ENCODE measurements around the gene FAM117A. TPM values are rescaled to one million over a fixed set of nuclear protein-coding genes. Genes with fewer than 3 reads are reported as not detected.

Gene FAM117A
- total RNA-seq, 2 donors from 2014 or later: 15.1 to 15.5 TPM

GRCh38 chr17:49741009-49741691 lies 22.8 kb downstream of the FAM117A start:
- TF ChIP-seq CTCF (IDR thresholded peaks at IDR 0.05): no peak
- Histone ChIP-seq H3K36me3 (no peaks in the 10 kb centered on the region), H3K27me3 (no peaks in the 10 kb centered on the region), H3K4me1 (peaks cover 0 to 54% of the 10 kb centered on the region in 2 donors), H3K4me3 (no peak overlapping the region), H3K9me3 (no peaks in the 10 kb centered on the region), H3K27ac (peak overlapping the region; percentile 65 to 83)
- no peak for DNase-seq (ENCODE audit: low spot score)

GRCh38 chr17:49739641-49740271 lies 24.2 kb downstream of the FAM117A start:
- Histone ChIP-seq H3K36me3 (no peaks in the 10 kb centered on the region), H3K27me3 (no peaks in the 10 kb centered on the region), H3K9me3 (no peaks in the 10 kb centered on the region), H3K4me3 (no peak overlapping the region), H3K4me1 (peaks cover 0 to 54% of the 10 kb centered on the region in 2 donors), H3K27ac (peak overlapping the region; percentile 65 to 83)
- peak; percentile 88 for DNase-seq (ENCODE audit: low spot score)
- no peak for TF ChIP-seq CTCF (IDR thresholded peaks at IDR 0.05)

- Histone ChIP-seq H3K9me3 (no peaks in the 10 kb centered on the region), H3K4me1 (peaks cover 0 to 54% of the 10 kb centered on the region in 2 donors), H3K27me3 (no peaks in the 10 kb centered on the region), H3K27ac (peak overlapping the region; percentile 65 to 83), H3K36me3 (no peaks in the 10 kb centered on the region), H3K4me3 (no peak overlapping the region)
- DNase-seq (ENCODE audit: low spot score): no peak
- TF ChIP-seq CTCF (IDR thresholded peaks at IDR 0.05): no peak
These were observed 25.3 kb downstream of the FAM117A start for GRCh38 chr17:49738456-49739163.

GRCh38 chr17:49734515-49735490 lies 29.1 kb downstream of the FAM117A start:
- no peaks in the 10 kb centered on the region for H3K9me3 ChIP-seq
- DNase-seq (ENCODE audit: low spot score): no peak
- H3K27me3 ChIP-seq: no peaks in the 10 kb centered on the region
- H3K27ac ChIP-seq: no peak overlapping the region
- H3K36me3 ChIP-seq: no peaks in the 10 kb centered on the region
- peaks cover 0 to 44% of the 10 kb centered on the region in 2 donors for H3K4me1 ChIP-seq
- H3K4me3 ChIP-seq: no peak overlapping the region
- TF ChIP-seq CTCF (IDR thresholded peaks at IDR 0.05): no peak

- H3K36me3 ChIP-seq: no peaks in the 10 kb centered on the region
- peaks cover 0 to 59% of the 10 kb centered on the region in 2 donors for H3K4me1 ChIP-seq
- H3K4me3 ChIP-seq: no peak overlapping the region
- no peaks in the 10 kb centered on the region for H3K27me3 ChIP-seq
- H3K9me3 ChIP-seq: no peaks in the 10 kb centered on the region
- no peak for TF ChIP-seq CTCF (IDR thresholded peaks at IDR 0.05)
- peak overlapping the region; percentile 79 to 80 for H3K27ac ChIP-seq
- no peak for DNase-seq (ENCODE audit: low spot score)
These were observed 32.5 kb downstream of the FAM117A start for GRCh38 chr17:49731435-49731831.
